ENCODE data around the gene PBX3.

Gene PBX3

GRCh38 chr9:125850106-125850632 is 103.0 kb downstream of the PBX3 start:
- Histone ChIP-seq H4K20me1 (ENCODE audit: low read depth, low read length) (peaks cover 21% of the 10 kb centered on the region; the same call in 1 of the 2 replicates), H3F3A (ENCODE audit: insufficient read depth) (no peaks in the 10 kb centered on the region), H3K79me2 (ENCODE audit: insufficient read depth, low read length) (no peaks in the 10 kb centered on the region), H3K9me3 (ENCODE audit: insufficient read depth, low read length) (no peaks in the 10 kb centered on the region), H3K27ac (ENCODE audit: low read depth, low read length) (no peak overlapping the region), H3K36me3 (ENCODE audit: low read length) (no peaks in the 10 kb centered on the region), H3K4me2 (ENCODE audit: low read depth, low read length, poor library complexity, severe bottlenecking) (no peak overlapping the region), H2AFZ (ENCODE audit: low read depth, low read length, severe bottlenecking) (no peak overlapping the region), H3K4me3 (ENCODE audit: insufficient read depth, low read length, poor library complexity, severe bottlenecking) (no peak overlapping the region), H3K9ac (ENCODE audit: low read length) (no peak overlapping the region), H3K9me2 (replicated peaks; ENCODE audit: insufficient read depth, low read length) (no peaks in the 10 kb centered on the region), H3K27me3 (ENCODE audit: low read length) (no peaks in the 10 kb centered on the region)
- TF ChIP-seq EZH2phosphoT487 (conservative IDR thresholded peaks at IDR 0.05; ENCODE audit: low read length) (no peak), CTCF (IDR thresholded peaks at IDR 0.05; ENCODE audit: insufficient read depth, low read length, poor library complexity, severe bottlenecking) (no peak)

GRCh38 chr9:125850763-125851162 is 103.6 kb downstream of the PBX3 start:
- no peaks in the 10 kb centered on the region for H3F3A ChIP-seq (ENCODE audit: insufficient read depth)
- no peak overlapping the region for H3K4me2 ChIP-seq (ENCODE audit: low read depth, low read length, poor library complexity, severe bottlenecking)
- H3K27me3 ChIP-seq (ENCODE audit: low read length): no peaks in the 10 kb centered on the region
- H3K27ac ChIP-seq (ENCODE audit: low read depth, low read length): no peak overlapping the region
- TF ChIP-seq EZH2phosphoT487 (conservative IDR thresholded peaks at IDR 0.05; ENCODE audit: low read length): no peak
- no peak for TF ChIP-seq CTCF (IDR thresholded peaks at IDR 0.05; ENCODE audit: insufficient read depth, low read length, poor library complexity, severe bottlenecking)
- H3K79me2 ChIP-seq (ENCODE audit: insufficient read depth, low read length): no peaks in the 10 kb centered on the region
- H3K9me2 ChIP-seq (replicated peaks; ENCODE audit: insufficient read depth, low read length): no peaks in the 10 kb centered on the region
- no peaks in the 10 kb centered on the region for H3K36me3 ChIP-seq (ENCODE audit: low read length)
- no peak overlapping the region for H3K9ac ChIP-seq (ENCODE audit: low read length)
- H3K9me3 ChIP-seq (ENCODE audit: insufficient read depth, low read length): no peaks in the 10 kb centered on the region
- peaks cover 21% of the 10 kb centered on the region; the same call in 1 of the 2 replicates for H4K20me1 ChIP-seq (ENCODE audit: low read depth, low read length)
- no peak overlapping the region for H2AFZ ChIP-seq (ENCODE audit: low read depth, low read length, severe bottlenecking)
- H3K4me3 ChIP-seq (ENCODE audit: insufficient read depth, low read length, poor library complexity, severe bottlenecking): no peak overlapping the region

- Histone ChIP-seq H3K79me2 (ENCODE audit: insufficient read depth, low read length) (no peaks in the 10 kb centered on the region), H3K4me3 (ENCODE audit: insufficient read depth, low read length, poor library complexity, severe bottlenecking) (no peak overlapping the region), H3K36me3 (ENCODE audit: low read length) (no peaks in the 10 kb centered on the region), H3F3A (ENCODE audit: insufficient read depth) (no peaks in the 10 kb centered on the region), H3K27me3 (ENCODE audit: low read length) (no peaks in the 10 kb centered on the region), H3K9me2 (replicated peaks; ENCODE audit: insufficient read depth, low read length) (no peaks in the 10 kb centered on the region), H3K9ac (ENCODE audit: low read length) (no peak overlapping the region), H4K20me1 (ENCODE audit: low read depth, low read length) (peaks cover 21% of the 10 kb centered on the region; the same call in 1 of the 2 replicates), H3K9me3 (ENCODE audit: insufficient read depth, low read length) (no peaks in the 10 kb centered on the region), H3K27ac (ENCODE audit: low read depth, low read length) (no peak overlapping the region), H2AFZ (ENCODE audit: low read depth, low read length, severe bottlenecking) (no peak overlapping the region), H3K4me2 (ENCODE audit: low read depth, low read length, poor library complexity, severe bottlenecking) (no peak overlapping the region)
- TF ChIP-seq CTCF (IDR thresholded peaks at IDR 0.05; ENCODE audit: insufficient read depth, low read length, poor library complexity, severe bottlenecking): no peak
- TF ChIP-seq EZH2phosphoT487 (conservative IDR thresholded peaks at IDR 0.05; ENCODE audit: low read length): no peak
Observed at GRCh38 chr9:125851979-125852378, 104.8 kb downstream of the PBX3 start.
